ENCODE data around the gene SEMA3E. TPM values are rescaled to one million over a fixed set of nuclear protein-coding genes. Genes with fewer than 3 reads are reported as not detected.

The SEMA3E gene
- total RNA-seq, 4 donors from 2014 or later = 0.13 to 2.7 (median 1.1) TPM

- Histone ChIP-seq H3K36me3 (no peaks in the 10 kb centered on the region), H3K4me3 (no peak overlapping the region), H3K9me3 (no peaks in the 10 kb centered on the region), H3K27me3 (no peaks in the 10 kb centered on the region), H3K27ac (no peak overlapping the region), H3K4me1 (no peaks in the 10 kb centered on the region)
- DNase-seq = no peak
- TF ChIP-seq CTCF (IDR thresholded peaks at IDR 0.05) (no peak), POLR2A (IDR thresholded peaks at IDR 0.05) (no peak)
- intact Hi-C loops (cut with DNase I) = no loop called here
- WGBS, 2 donors = 66 to 90% methylated on average over 2 of the region's 2 CpGs
These were observed 116.7 kb downstream of the SEMA3E start for GRCh38 chr7:83532219-83532618.

- Histone ChIP-seq H3K27me3 (no peaks in the 10 kb centered on the region), H3K9me3 (no peaks in the 10 kb centered on the region), H3K36me3 (no peaks in the 10 kb centered on the region), H3K4me3 (no peak overlapping the region), H3K4me1 (no peaks in the 10 kb centered on the region), H3K27ac (no peak overlapping the region)
- 49 to 61% methylated on average over 2 of the region's 2 CpGs for WGBS, 2 donors
- intact Hi-C loops (cut with DNase I) = no loop called here
- TF ChIP-seq CTCF (IDR thresholded peaks at IDR 0.05) (no peak), POLR2A (IDR thresholded peaks at IDR 0.05) (no peak)
- no peak for DNase-seq
These were observed 117.2 kb downstream of the SEMA3E start for GRCh38 chr7:83531766-83532165.

- no peak for DNase-seq
- Histone ChIP-seq H3K9me3 (no peaks in the 10 kb centered on the region), H3K27me3 (no peaks in the 10 kb centered on the region), H3K36me3 (no peaks in the 10 kb centered on the region), H3K27ac (no peak overlapping the region), H3K4me3 (no peak overlapping the region), H3K4me1 (no peaks in the 10 kb centered on the region)
- WGBS, 2 donors = 41 to 62% methylated on average over 3 of the region's 3 CpGs
- TF ChIP-seq CTCF (IDR thresholded peaks at IDR 0.05) (no peak), POLR2A (IDR thresholded peaks at IDR 0.05) (no peak)
- intact Hi-C loops (cut with DNase I) = no loop called here
These were observed 120.0 kb downstream of the SEMA3E start for GRCh38 chr7:83528925-83529423.

- WGBS, 2 donors = 74 to 82% methylated on average over 4 of the region's 4 CpGs
- Histone ChIP-seq H3K9me3 (no peaks in the 10 kb centered on the region), H3K27ac (no peak overlapping the region), H3K36me3 (no peaks in the 10 kb centered on the region), H3K4me1 (no peaks in the 10 kb centered on the region), H3K27me3 (no peaks in the 10 kb centered on the region), H3K4me3 (no peak overlapping the region)
- intact Hi-C loops (cut with DNase I) = no loop called here
- no peak for DNase-seq
- TF ChIP-seq CTCF (IDR thresholded peaks at IDR 0.05) (no peak), POLR2A (IDR thresholded peaks at IDR 0.05) (no peak)
These were observed 124.5 kb downstream of the SEMA3E start for GRCh38 chr7:83524277-83525075.

- no peaks in the 10 kb centered on the region for H3K9me3 ChIP-seq
- intact Hi-C loops (cut with DNase I) = no loop called here
- H3K36me3 ChIP-seq = no peaks in the 10 kb centered on the region
- H3K27me3 ChIP-seq = no peaks in the 10 kb centered on the region
- no peak for DNase-seq
- TF ChIP-seq CTCF (IDR thresholded peaks at IDR 0.05) = no peak
- no peak for TF ChIP-seq POLR2A (IDR thresholded peaks at IDR 0.05)
- 11 to 17% methylated on average over 2 of the region's 2 CpGs for WGBS, 2 donors
- H3K4me1 ChIP-seq = no peaks in the 10 kb centered on the region
- no peak overlapping the region for H3K4me3 ChIP-seq
- no peak overlapping the region for H3K27ac ChIP-seq
These were observed 128.2 kb downstream of the SEMA3E start for GRCh38 chr7:83520726-83521125.
